HepG2 (cell line): Measurements from ENCODE around the gene GLIS1. TPM values are rescaled to one million over a fixed set of nuclear protein-coding genes. Genes with fewer than 3 reads are reported as not detected.

Experiments
- ATAC-seq: fragments of 200-7000 bp; cut with Tn5 transposase; 3 replicates; pipeline ENCODE4 v1.9.1; 2020; ENCODE audit warnings: mild to moderate bottlenecking, moderate library complexity
- BruUV-seq: library from RNA; stranded (reverse); fragments of 400-500 nt; replicated peaks from 2 replicates; lab custom pipeline; 2021; lab: Mats Ljungman, UMichigan
- CTCF ChIA-PET: fragments of 300-600 bp; formaldehyde crosslinking; extraction: SDS; loops from one replicate; lab custom pipeline; 2021; ENCODE audit warnings: low total read pairs, inconsistent platforms, low intra/inter-chr PET ratio; lab: Yijun Ruan, JAX
- POLR2A ChIA-PET: fragments of 350-600 bp; sonication (Branson Sonifier 250); formaldehyde crosslinking; loops from one replicate; lab custom pipeline; 2020; ENCODE audit warnings: antibody characterized with exemption, inconsistent platforms; lab: Yijun Ruan, JAX
- DNase-seq: peaks from one replicate; pipeline ENCODE4 v3.0.0-alpha.2; 2015; ENCODE audit warnings: low spot score
- FAIRE-seq: peaks from 3 replicates; lab custom pipeline; 2011; peaks lifted over from hg19 to GRCh38; lab: Jason Lieb, UNC
- H2AFZ ChIP-seq: one replicate; pipeline ENCODE4 v1.6.1; 2011; ENCODE audit warnings: low read length, inconsistent platforms
- H3K27ac ChIP-seq: fragments of 300-600 bp; 3 replicates; pipeline ENCODE4 v1.8.0; 2011; ENCODE audit warnings: mixed run types, mild to moderate bottlenecking, mixed read lengths, low read length, inconsistent platforms; ENCODE audit not compliant: insufficient read depth; ENCODE audit errors: extremely low read length
- H3K27me3 ChIP-seq, 2 experiments: fragments of 200-600 bp in 1 of 2; 2 replicates in 1 of 2; 3 replicates in 1 of 2; pipeline versions ENCODE4 v1.6.0 to v1.8.0; 2011; ENCODE audit warnings: low read length in 2 of 2, mild to moderate bottlenecking in 2 of 2, moderate library complexity in 2 of 2, inconsistent platforms in 1 of 2; ENCODE audit not compliant: insufficient read depth in 2 of 2, control insufficient read depth in 1 of 2
- H3K36me3 ChIP-seq, 2 experiments: fragments of 200-600 bp in 1 of 2; replicated peaks in 1 of 2; 2 replicates in 1 of 2; 3 replicates in 1 of 2; pipeline versions ENCODE4 v1.5.1 to v1.8.0; 2011; ENCODE audit warnings: low read length in 2 of 2, inconsistent platforms in 1 of 2; ENCODE audit not compliant: insufficient read depth in 2 of 2, control insufficient read depth in 1 of 2
- H3K4me1 ChIP-seq: 2 replicates; pipeline ENCODE4 v1.5.1; 2012; ENCODE audit warnings: low read length, inconsistent platforms; ENCODE audit not compliant: insufficient read depth
- H3K4me2 ChIP-seq: 2 replicates; pipeline ENCODE4 v1.6.0; 2011; ENCODE audit warnings: low read depth, low read length, inconsistent platforms
- H3K4me3 ChIP-seq, 3 experiments: fragments of 200-600 bp in 1 of 3; sonication (generic), shearing (Covaris generic) in 1 of 3; replicated peaks in 1 of 3; 2 replicates each; pipeline ENCODE4 v1.5.1; 2011 to 2016; ENCODE audit warnings: low read length in 3 of 3, inconsistent platforms in 2 of 3, low read depth in 2 of 3, mild to moderate bottlenecking in 2 of 3, control low read depth in 1 of 3, mixed read lengths in 1 of 3; ENCODE audit not compliant: insufficient read depth in 1 of 3
- H3K79me2 ChIP-seq: one replicate; pipeline ENCODE4 v1.6.1; 2011; ENCODE audit warnings: low read length, inconsistent platforms; ENCODE audit not compliant: insufficient read depth
- H3K9ac ChIP-seq: 2 replicates; pipeline ENCODE4 v1.6.0; 2011; ENCODE audit warnings: mild to moderate bottlenecking, low read depth, low read length, inconsistent platforms; ENCODE audit not compliant: insufficient read depth
- H3K9me3 ChIP-seq: 2 replicates; pipeline ENCODE4 v1.5.1; 2012; ENCODE audit warnings: mild to moderate bottlenecking, low read length
- H4K20me1 ChIP-seq: 2 replicates; pipeline ENCODE4 v1.6.0; 2011; ENCODE audit warnings: inconsistent platforms, mild to moderate bottlenecking, low read length, moderate library complexity; ENCODE audit not compliant: insufficient read depth
- KLF13 ChIP-seq: sonication (generic); formaldehyde crosslinking; IDR thresholded peaks from 2 replicates; pipeline ENCODE4 v1.4.0; 2020; ENCODE audit warnings: mild to moderate bottlenecking, missing genetic modification reagents
- PAF1 ChIP-seq: IDR thresholded peaks from 2 replicates; pipeline ENCODE4 v1.6.1; 2016; ENCODE audit warnings: missing genetic modification reagents, missing compliant biosample characterization
- SP140L ChIP-seq: sonication (generic); formaldehyde crosslinking; IDR thresholded peaks from 2 replicates; pipeline ENCODE4 v1.4.0; 2020; ENCODE audit warnings: missing genetic modification reagents, borderline replicate concordance
- ZBTB7A ChIP-seq: sonication (generic); formaldehyde crosslinking; IDR thresholded peaks from 2 replicates; pipeline ENCODE4 v1.8.0; 2022; ENCODE audit warnings: mild to moderate bottlenecking, missing genetic modification reagents
- ZNF343 ChIP-seq: sonication (generic); formaldehyde crosslinking; IDR thresholded peaks from 2 replicates; pipeline ENCODE4 v1.4.0; 2020; ENCODE audit warnings: mild to moderate bottlenecking, missing genetic modification reagents
- ZNF672 ChIP-seq: sonication (generic); formaldehyde crosslinking; IDR thresholded peaks from 2 replicates; pipeline ENCODE4 v1.8.1; 2022; ENCODE audit warnings: missing genetic modification reagents
- WGBS: methylation state at CpG from one replicate; pipeline ENCODE4 v1.1.6; 2017; ENCODE audit warnings: low lambda C conversion rate; 5-methylcytosine and 5-hydroxymethylcytosine counted together
- in situ Hi-C: cut with HindIII; loops from 2 replicates; pipeline ENCODE4 v1.10.0; 2017; ENCODE audit warnings: low pct_unique_long_range_greater_than_20kb; ENCODE audit not compliant: extremely low pct_ligation_motif_present
- intact Hi-C: fragments of 100-400 bp; cut with micrococcal nuclease; formaldehyde crosslinking; loops from one replicate; pipeline ENCODE4 v1.10.0; 2022; ENCODE audit not compliant: unreplicated experiment
- polyA plus RNA-seq, 8 experiments: library from polyadenylated mRNA; depleted of rRNA in 3 of 8; stranded (reverse) in 7 of 8; unstranded in 1 of 8; fragments of >200 nt; fragmentation: Illumina TruSeq in 4 of 8; extraction: Trizol in 4 of 8; gene quantifications; 2 replicates each; pipeline versions ENCODE4 v1.2.1 to v1.2.3, GENCODE V29; 2011 to 2016; ENCODE audit warnings: low read depth in 4 of 8, missing spikeins in 1 of 8, mixed read lengths in 1 of 8; ENCODE audit not compliant: insufficient read depth in 1 of 8
- total RNA-seq, 5 experiments: library from RNA; depleted of rRNA; stranded (reverse); fragments of >200 nt; fragmentation: Illumina TruSeq; extraction: Trizol; gene quantifications; 2 replicates each; pipeline ENCODE4 v1.2.3, GENCODE V29; 2016; ENCODE audit warnings: low read depth in 1 of 5
- TF ChIP-seq, protein P1 (sequence below): sonication (generic); formaldehyde crosslinking; IDR thresholded peaks from 2 replicates; pipeline ENCODE4 v1.4.0; 2020; ENCODE audit warnings: missing genetic modification reagents, borderline replicate concordance
- TF ChIP-seq, protein P2 (sequence below): sonication (generic); formaldehyde crosslinking; IDR thresholded peaks from 2 replicates; pipeline ENCODE4 v1.4.0; 2020; ENCODE audit warnings: missing genetic modification reagents

The GLIS1 gene
- total and polyA plus RNA-seq, 2 of the 13 experiments (the other 11 are each of a cell fraction or from before 2014, with no cell fraction given): 0.03 TPM; not detected in 1

DNA sequence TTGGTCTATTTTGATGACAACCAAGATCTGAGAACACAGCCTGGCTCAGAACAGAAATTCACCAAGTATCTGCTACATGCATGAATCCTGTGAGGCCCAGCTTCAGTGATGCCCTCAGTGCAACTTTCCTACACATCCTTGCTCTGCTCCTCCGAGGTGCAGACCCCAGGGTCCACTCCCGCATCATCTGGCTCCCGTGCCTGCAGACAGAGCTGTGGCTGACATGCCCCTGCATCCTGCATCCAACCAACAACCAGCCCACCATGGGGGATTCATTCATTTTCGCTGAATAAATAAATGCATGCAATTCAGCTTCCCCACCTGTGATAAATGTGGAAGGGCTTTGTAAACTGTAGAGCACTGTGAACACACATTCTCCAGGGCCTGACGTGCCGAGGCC, 112.3 kb downstream of the GLIS1 start:
- Histone ChIP-seq H3K9ac (no peak overlapping the region), H3K36me3 (no peaks in the 10 kb centered on the region), H4K20me1 (no peaks in the 10 kb centered on the region), H3K4me3 (no peak overlapping the region), H2AFZ (no peak overlapping the region), H3K27ac (no peak overlapping the region), H3K9me3 (no peaks in the 10 kb centered on the region), H3K4me1 (no peaks in the 10 kb centered on the region), H3K79me2 (no peaks in the 10 kb centered on the region), H3K27me3 (peaks cover 3 to 24% of the 10 kb centered on the region in 2 experiments; a peak in 4 of 5 replicates), H3K4me2 (no peak overlapping the region)
- no TSS peak for BruUV-seq
- in situ Hi-C loops (no loop called here), intact Hi-C loops (no loop called here)
- DNase-seq: no peak
- TF ChIP-seq SP140L (CRISPR knock-in tag): no peak
- TF ChIP-seq ZBTB7A (CRISPR knock-in tag): no peak
- no peak for TF ChIP-seq ZNF672
- TF ChIP-seq, protein P1, sequence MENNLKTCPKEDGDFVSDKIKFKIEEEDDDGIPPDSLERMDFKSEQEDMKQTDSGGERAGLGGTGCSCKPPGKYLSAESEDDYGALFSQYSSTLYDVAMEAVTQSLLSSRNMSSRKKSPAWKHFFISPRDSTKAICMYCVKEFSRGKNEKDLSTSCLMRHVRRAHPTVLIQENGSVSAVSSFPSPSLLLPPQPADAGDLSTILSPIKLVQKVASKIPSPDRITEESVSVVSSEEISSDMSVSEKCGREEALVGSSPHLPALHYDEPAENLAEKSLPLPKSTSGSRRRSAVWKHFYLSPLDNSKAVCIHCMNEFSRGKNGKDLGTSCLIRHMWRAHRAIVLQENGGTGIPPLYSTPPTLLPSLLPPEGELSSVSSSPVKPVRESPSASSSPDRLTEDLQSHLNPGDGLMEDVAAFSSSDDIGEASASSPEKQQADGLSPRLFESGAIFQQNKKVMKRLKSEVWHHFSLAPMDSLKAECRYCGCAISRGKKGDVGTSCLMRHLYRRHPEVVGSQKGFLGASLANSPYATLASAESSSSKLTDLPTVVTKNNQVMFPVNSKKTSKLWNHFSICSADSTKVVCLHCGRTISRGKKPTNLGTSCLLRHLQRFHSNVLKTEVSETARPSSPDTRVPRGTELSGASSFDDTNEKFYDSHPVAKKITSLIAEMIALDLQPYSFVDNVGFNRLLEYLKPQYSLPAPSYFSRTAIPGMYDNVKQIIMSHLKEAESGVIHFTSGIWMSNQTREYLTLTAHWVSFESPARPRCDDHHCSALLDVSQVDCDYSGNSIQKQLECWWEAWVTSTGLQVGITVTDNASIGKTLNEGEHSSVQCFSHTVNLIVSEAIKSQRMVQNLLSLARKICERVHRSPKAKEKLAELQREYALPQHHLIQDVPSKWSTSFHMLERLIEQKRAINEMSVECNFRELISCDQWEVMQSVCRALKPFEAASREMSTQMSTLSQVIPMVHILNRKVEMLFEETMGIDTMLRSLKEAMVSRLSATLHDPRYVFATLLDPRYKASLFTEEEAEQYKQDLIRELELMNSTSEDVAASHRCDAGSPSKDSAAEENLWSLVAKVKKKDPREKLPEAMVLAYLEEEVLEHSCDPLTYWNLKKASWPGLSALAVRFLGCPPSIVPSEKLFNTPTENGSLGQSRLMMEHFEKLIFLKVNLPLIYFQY (CRISPR knock-in tag): no peak
- TF ChIP-seq, protein P2, sequence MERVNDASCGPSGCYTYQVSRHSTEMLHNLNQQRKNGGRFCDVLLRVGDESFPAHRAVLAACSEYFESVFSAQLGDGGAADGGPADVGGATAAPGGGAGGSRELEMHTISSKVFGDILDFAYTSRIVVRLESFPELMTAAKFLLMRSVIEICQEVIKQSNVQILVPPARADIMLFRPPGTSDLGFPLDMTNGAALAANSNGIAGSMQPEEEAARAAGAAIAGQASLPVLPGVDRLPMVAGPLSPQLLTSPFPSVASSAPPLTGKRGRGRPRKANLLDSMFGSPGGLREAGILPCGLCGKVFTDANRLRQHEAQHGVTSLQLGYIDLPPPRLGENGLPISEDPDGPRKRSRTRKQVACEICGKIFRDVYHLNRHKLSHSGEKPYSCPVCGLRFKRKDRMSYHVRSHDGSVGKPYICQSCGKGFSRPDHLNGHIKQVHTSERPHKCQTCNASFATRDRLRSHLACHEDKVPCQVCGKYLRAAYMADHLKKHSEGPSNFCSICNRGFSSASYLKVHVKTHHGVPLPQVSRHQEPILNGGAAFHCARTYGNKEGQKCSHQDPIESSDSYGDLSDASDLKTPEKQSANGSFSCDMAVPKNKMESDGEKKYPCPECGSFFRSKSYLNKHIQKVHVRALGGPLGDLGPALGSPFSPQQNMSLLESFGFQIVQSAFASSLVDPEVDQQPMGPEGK: no peak
- no peak for TF ChIP-seq PAF1 (CRISPR knock-in tag)
- TF ChIP-seq KLF13 (CRISPR knock-in tag): no peak
- no peak for TF ChIP-seq ZNF343 (CRISPR knock-in tag)
- ChIA-PET CTCF (no interaction called here), POLR2A (no interaction called here)
- 39% methylated on average over 6 of the region's 6 CpGs for WGBS
- no peak for ATAC-seq
- FAIRE-seq: no peak
